ENCODE measurements around the gene KCNMA1. TPM values are rescaled to one million over a fixed set of nuclear protein-coding genes. Genes with fewer than 3 reads are reported as not detected.

Gene KCNMA1
- total and polyA plus RNA-seq, 10 of the 15 experiments (the other 5 are each of a cell fraction or from before 2014, with no cell fraction given): 8.5 to 77.0 (median 21.3) TPM

GRCh38 chr10:77667426-77668324 lies 30.1 kb upstream of the KCNMA1 start:
- intact Hi-C loops (cut with micrococcal nuclease; ENCODE audit: unreplicated experiment) (no loop called here), in situ Hi-C loops (cut with MboI) (no loop called here)
- DNase-seq (ENCODE audit: low read depth, low spot score) (peak; percentile 77), FAIRE-seq (no peak), ATAC-seq (peak; percentile 95)
- no peak overlapping the region for H3K27ac ChIP-seq (ENCODE audit: control insufficient read depth, insufficient read depth)
- peaks cover 13% of the 10 kb centered on the region for H3K4me1 ChIP-seq (ENCODE audit: control insufficient read depth, insufficient read depth, low read length)
- H3K9ac ChIP-seq (ENCODE audit: control insufficient read depth, insufficient read depth, low read length): no peak overlapping the region
- H3K36me3 ChIP-seq (ENCODE audit: control insufficient read depth in 2 of 2, insufficient read depth in 2 of 2, low read length in 1 of 2): no peaks in the 10 kb centered on the region
- WGBS (ENCODE audit: insufficient coverage, insufficient replicate concordance, low lambda C conversion rate, missing lambda C conversion rate): 33% methylated on average over 3 of the region's 3 CpGs
- no peak overlapping the region; the same call in 1 of the 2 replicates for H3K4me2 ChIP-seq (ENCODE audit: control insufficient read depth, insufficient read depth)
- H3K79me2 ChIP-seq (ENCODE audit: control insufficient read depth, insufficient read depth, low read length): no peaks in the 10 kb centered on the region
- ChIA-PET CTCF (interaction anchor here (0.6 to 3.7 kb wide), 8 partner anchors 8 to 44 kb away, joined by 3 to 32 read pairs (median 4); no protein-coding TSS in a partner anchor), POLR2A (interaction anchor here (1.2 to 1.3 kb wide), 2 partner anchors 18 to 32 kb away, joined by 4 read pairs; no protein-coding TSS in a partner anchor), RAD21 (ENCODE audit: unreplicated experiment) (interaction anchor here (0.8 to 2.1 kb wide), 8 partner anchors 11 to 493 kb away, joined by 3 to 8 read pairs (median 4); no protein-coding TSS in a partner anchor), SMC1A (ENCODE audit: uncharacterized antibody, unreplicated experiment) (interaction anchor here (0.7 to 3.0 kb wide), 11 partner anchors 9 to 45 kb away, joined by 3 to 16 read pairs (median 4); no protein-coding TSS in a partner anchor)
- peaks cover 3% of the 10 kb centered on the region; the same call in 2 of the 3 replicates for H3K9me3 ChIP-seq (replicated peaks; ENCODE audit: control insufficient read depth, insufficient read depth, low read length)
- H2AFZ ChIP-seq (ENCODE audit: control insufficient read depth, low read depth, low read length): no peak overlapping the region; the same call in 1 of the 2 replicates
- no peaks in the 10 kb centered on the region for H4K20me1 ChIP-seq (ENCODE audit: control insufficient read depth, insufficient read depth)
- no TSS peak for BruUV-seq (replicated peaks)
- H3K27me3 ChIP-seq (replicated peaks in 1 of 2; ENCODE audit: control insufficient read depth in 2 of 2, insufficient read depth in 2 of 2, low read length in 1 of 2): no peaks in the 10 kb centered on the region
- H3K4me3 ChIP-seq: no peak overlapping the region
- no peak for TF ChIP-seq JUNB (IDR thresholded peaks at IDR 0.05)
- no peak for TF ChIP-seq TCF3 (IDR thresholded peaks at IDR 0.05; ENCODE audit: borderline replicate concordance, insufficient read depth, low read depth, low read length)
- TF ChIP-seq HDGF (IDR thresholded peaks at IDR 0.05): no peak
- TF ChIP-seq IKZF1 (conservative IDR thresholded peaks at IDR 0.05): peak; percentile 50
- no peak; the same call in 1 of the 2 replicates for TF ChIP-seq ATF2 (IDR thresholded peaks at IDR 0.05; ENCODE audit: low read length)
- peak; percentile 30; the same call in 1 of the 2 replicates for TF ChIP-seq USF2 (IDR thresholded peaks at IDR 0.05; ENCODE audit: borderline replicate concordance, low read depth, low read length)
- no peak for TF ChIP-seq CUX1 (IDR thresholded peaks at IDR 0.05; ENCODE audit: insufficient replicate concordance, low read depth, low read length)
- no peak for TF ChIP-seq E4F1 (IDR thresholded peaks at IDR 0.05; ENCODE audit: borderline replicate concordance, partially characterized antibody)
- TF ChIP-seq SRF (IDR thresholded peaks at IDR 0.05; ENCODE audit: low read depth in 2 of 2, low read length in 2 of 2): no peak
- TF ChIP-seq ZNF384 (IDR thresholded peaks at IDR 0.05; ENCODE audit: borderline replicate concordance, low read depth, low read length): no peak
- peak; percentile 68; the same call in 1 of the 2 replicates for TF ChIP-seq RAD51 (IDR thresholded peaks at IDR 0.05)
